Measurements from ENCODE around the gene FGG. TPM values are rescaled to one million over a fixed set of nuclear protein-coding genes. Genes with fewer than 3 reads are reported as not detected.

FGG gene
- total RNA-seq, 1 experiment from 2014 or later: not detected

GRCh38 chr4:154611833-154612232 lies 623 bp downstream of the FGG start:
- Histone ChIP-seq H4K20me1 (ENCODE audit: control insufficient read depth, insufficient read depth, insufficient read length) (no peaks in the 10 kb centered on the region), H4K91ac (ENCODE audit: insufficient read length, low read depth, low read length) (no peak overlapping the region), H3K9me3 (ENCODE audit: control insufficient read depth, low read depth, low read length) (no peaks in the 10 kb centered on the region), H2AK5ac (ENCODE audit: insufficient read length, low read length) (no peak overlapping the region), H3K79me2 (ENCODE audit: insufficient read depth, low read length) (no peaks in the 10 kb centered on the region), H3K56ac (ENCODE audit: insufficient read length, low read depth, low read length) (no peak overlapping the region), H2BK15ac (ENCODE audit: low read depth, low read length) (no peak overlapping the region), H2AFZ (ENCODE audit: low read length) (no peak overlapping the region), H3K4me2 (ENCODE audit: insufficient read depth, insufficient read length, low read length) (no peak overlapping the region), H3K4me1 (ENCODE audit: insufficient read depth, low read length) (no peaks in the 10 kb centered on the region), H2BK120ac (ENCODE audit: low read depth, low read length, poor library complexity, severe bottlenecking) (no peak overlapping the region), H3K4ac (ENCODE audit: low read depth, low read length) (no peak overlapping the region), H3K23ac (ENCODE audit: insufficient read length, low read depth, low read length) (no peak overlapping the region), H3K23me2 (ENCODE audit: insufficient read length, low read depth, low read length, poor library complexity, severe bottlenecking) (no peaks in the 10 kb centered on the region), H4K8ac (replicated peaks; ENCODE audit: insufficient read length, low read depth, low read length) (no peak overlapping the region), H2BK5ac (ENCODE audit: insufficient read length, low read length) (no peak overlapping the region), H3T11ph (ENCODE audit: low read length) (no peak overlapping the region), H4K5ac (ENCODE audit: insufficient read length, low read depth, low read length) (no peak overlapping the region), H3K27me3 (ENCODE audit: insufficient read depth, low read length) (no peaks in the 10 kb centered on the region), H3K9ac (ENCODE audit: extremely low read depth, insufficient read length, low read length) (no peak overlapping the region), H3K14ac (ENCODE audit: insufficient read depth, low read length) (no peak overlapping the region), H3K18ac (ENCODE audit: insufficient read length, low read depth, low read length) (no peak overlapping the region), H2BK12ac (ENCODE audit: insufficient read length, low read depth, low read length) (no peak overlapping the region), H2BK20ac (ENCODE audit: low read depth, low read length, poor library complexity, severe bottlenecking) (no peak overlapping the region), H3K79me1 (ENCODE audit: insufficient read depth, low read depth, low read length, poor library complexity, severe bottlenecking) (no peaks in the 10 kb centered on the region), H3K27ac (ENCODE audit: insufficient read length, low read depth, low read length) (no peak overlapping the region)
- no CpG with 5 or more reads among the region's 1 CpG for WGBS (ENCODE audit: extremely low coverage, insufficient read length, low lambda C conversion rate)
- TF ChIP-seq CTCF (conservative IDR thresholded peaks at IDR 0.05): no peak
- Mint-ChIP-seq H3K9me3 (no peaks in the 10 kb centered on the region), H3K4me1 (no peaks in the 10 kb centered on the region), H3K36me3 (ENCODE audit: insufficient read depth in 1 of 3, low read depth in 3 of 3) (no peaks in the 10 kb centered on the region), H3K27ac (no peak overlapping the region), H3K27me3 (ENCODE audit: low read depth) (no peaks in the 10 kb centered on the region), H3K4me3 (no peak overlapping the region)
- DNase-seq: no peak

Data from H9 (cell line).